GM18520 (cell line): ENCODE results near the gene TSKS.

Experiments used
- ATAC-seq: cut with Tn5 transposase; IDR thresholded peaks from one replicate; pipeline ENCODE4 v1.9.1; 2021; ENCODE audit not compliant: unreplicated experiment

The TSKS gene

DNA sequence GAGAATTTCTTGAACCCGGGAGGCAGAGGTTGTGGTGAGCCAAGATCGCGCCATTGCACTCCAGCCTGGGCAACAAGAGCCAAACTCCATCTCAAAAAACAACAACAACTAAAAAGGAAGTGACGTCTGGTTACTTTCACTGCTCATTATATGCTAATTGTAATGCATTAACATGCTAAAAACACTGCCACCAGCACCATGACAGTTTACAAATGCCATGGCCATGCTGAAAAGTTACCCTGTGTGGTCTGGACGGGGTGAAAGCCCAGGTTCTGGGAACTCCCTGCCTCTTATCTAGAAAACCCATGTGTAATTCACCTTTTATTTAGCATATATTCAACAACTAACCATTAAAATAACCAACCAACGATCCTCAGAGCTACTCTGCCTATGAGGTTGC lies 44.1 kb downstream of the TSKS start:
- ATAC-seq: no peak

GRCh38 chr19:49718511-49718910 lies 44.6 kb downstream of the TSKS start:
- ATAC-seq: no peak

GRCh38 chr19:49716154-49716553 lies 47.0 kb downstream of the TSKS start:
- no peak for ATAC-seq

DNA sequence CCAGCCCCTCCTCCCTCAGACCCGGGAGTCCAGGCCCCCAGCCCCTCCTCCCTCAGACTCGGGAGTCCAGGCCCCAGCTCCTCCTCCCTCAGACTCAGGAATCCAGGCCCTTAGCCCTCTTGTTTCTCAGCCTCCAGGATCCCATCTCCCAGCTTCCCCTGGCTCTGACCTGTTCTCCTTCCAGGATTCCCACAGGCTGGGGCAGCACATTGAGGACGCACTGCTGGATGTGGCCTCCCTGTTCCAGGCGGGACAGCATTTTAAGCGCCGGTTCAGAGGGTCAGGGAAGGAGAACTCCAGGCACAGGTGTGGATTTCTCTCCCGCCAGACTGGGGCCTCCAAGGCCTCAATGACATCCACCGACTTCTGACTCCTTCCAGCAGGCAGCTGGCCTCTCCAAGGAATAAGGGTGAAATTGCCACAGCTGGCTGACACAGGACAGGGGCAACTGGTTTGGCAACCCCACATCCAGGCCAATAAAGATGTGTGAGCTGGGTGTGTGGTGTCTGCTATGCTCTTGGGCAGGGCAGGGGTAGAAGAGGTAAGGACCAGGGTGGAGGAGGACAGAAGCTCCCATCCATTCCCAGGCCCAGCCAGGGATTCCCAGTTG lies 49.8 kb downstream of the TSKS start:
- ATAC-seq: no peak

DNA sequence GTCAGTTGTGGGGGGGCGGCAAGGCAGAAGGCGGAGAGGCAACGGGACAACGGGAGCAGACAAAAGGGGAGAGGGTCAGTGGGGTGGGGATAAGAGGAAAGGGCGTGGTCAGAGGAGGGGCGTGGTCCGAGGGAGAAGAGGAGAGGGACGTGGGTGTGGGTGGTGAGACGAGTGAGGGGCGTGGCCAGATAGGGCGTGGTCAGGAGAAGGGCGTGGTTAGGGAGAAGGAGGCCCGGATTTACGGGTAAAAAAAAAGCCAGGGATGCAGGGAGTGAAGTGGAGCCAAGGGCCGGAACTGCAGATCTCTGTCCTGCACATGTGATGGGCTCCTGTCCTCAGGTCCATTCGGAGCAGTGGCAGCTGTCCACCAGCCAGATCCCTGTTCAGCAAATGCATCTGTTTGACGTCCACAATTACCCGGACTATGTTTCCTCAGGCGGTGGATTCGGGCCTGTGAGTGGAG lies 50.7 kb downstream of the TSKS start:
- no peak for ATAC-seq

DNA sequence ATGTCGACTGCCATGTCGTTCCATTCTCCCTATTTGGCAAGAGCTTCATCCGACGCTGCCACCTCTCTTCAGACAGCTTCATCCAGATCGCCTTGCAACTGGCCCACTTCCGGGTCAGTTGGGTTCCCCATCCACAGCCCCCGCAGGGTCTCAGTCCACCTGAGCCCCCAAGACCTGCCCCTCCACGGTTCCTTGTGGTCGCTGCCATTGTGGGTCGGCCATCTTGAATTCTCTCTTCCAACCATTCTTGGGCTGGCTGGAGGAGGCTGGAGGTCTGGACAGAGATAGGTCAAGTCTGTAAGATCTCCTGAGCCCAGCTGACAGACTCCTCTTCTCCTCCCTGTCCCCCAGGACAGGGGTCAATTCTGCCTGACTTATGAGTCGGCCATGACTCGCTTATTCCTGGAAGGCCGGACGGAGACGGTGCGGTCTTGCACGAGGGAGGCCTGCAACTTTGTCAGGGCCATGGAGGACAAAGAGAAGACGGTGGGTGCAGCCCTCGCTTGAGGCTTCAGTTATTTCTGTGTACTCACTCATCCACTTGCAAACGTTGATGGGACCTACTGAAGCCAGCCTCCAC lies 52.6 kb downstream of the TSKS start:
- ATAC-seq: no peak

DNA sequence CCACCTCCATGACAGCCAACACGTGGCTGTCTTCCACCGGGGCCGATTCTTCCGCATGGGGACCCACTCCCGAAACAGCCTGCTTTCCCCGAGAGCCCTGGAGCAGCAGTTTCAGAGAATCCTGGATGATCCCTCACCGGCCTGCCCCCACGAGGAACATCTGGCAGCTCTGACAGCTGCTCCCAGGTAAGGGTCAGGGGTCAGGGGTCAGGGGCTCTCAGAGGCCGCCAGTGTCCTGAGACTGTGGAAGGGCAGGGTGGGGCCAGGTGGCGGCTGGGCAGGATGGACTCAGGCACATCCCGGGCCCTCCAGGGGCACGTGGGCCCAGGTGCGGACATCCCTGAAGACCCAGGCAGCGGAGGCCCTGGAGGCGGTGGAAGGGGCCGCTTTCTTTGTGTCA lies 57.2 kb downstream of the TSKS start:
- ATAC-seq: no peak

DNA sequence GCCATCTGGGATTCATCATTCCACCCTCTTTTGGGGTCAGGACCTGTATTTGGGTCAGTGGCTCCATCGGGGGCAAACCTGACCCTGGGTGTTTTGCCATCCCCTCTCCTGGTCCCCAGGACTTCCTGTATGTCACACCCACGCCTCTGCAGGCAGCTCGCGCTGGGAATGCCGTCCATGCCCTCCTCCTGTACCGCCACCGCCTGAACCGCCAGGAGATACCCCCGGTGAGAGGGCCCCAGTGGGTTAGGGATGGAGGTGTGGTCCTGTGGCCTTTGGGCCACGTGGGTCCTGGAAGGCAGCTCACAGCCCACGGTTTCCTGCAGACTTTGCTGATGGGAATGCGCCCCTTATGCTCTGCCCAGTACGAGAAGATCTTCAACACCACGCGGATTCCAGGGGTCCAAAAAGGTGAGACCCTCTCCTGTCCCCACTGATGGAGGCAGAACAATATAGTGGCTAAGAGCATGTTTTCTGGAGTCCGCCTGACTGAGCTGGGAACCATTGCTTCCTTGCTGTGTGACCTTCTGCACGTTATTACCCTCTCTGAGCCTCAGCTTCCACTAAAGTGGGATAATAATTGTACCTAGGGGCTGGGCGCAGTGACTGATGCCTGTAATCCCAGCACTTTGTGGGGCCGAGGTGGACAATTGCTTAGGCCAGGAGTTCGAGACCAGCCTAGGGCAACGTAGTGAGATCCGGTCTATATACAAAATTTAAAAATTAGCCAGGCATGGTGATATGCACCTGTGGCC lies 58.0 kb downstream of the TSKS start:
- ATAC-seq: no peak

GRCh38 chr19:49701271-49701786 lies 61.8 kb downstream of the TSKS start:
- no peak for ATAC-seq

DNA sequence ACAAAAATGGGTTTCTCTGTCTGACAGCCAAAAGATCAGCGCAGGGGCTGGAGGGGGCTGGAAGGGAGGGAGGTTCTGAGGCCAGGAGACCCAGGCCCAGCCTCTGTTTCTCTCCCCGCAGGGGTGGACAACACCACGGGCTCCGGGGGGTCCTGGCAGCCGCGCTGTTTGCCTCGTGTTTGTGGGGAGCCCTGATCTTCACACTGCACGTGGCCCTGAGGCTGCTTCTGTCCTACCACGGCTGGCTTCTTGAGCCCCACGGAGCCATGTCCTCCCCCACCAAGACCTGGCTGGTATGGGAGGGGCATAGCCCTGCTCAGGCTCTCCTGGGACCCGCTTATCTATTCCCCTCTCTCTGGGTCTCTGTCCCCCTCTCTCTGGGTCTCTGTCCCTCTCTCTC lies 62.5 kb downstream of the TSKS start:
- no peak for ATAC-seq

DNA sequence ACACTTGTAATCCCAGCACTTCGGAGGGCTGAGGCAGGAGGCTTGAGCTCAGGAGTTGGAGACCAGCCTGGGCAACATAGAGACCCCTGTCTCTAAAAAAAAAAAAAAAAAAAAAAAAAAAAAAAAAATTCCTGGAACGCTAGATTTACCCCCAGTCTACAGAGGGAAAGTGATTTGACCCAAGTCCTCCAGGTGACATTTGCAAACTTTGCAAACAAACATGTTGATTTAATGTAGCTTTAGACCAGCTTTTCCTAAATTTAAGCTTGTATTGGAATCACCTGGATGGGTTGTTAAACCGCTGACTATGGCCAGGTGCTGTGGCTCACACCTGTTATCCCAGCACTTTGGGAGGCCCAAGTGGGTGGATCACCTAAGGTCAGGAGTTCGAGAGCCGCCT lies 63.7 kb downstream of the TSKS start:
- no peak for ATAC-seq

- ATAC-seq: no peak
Measured at GRCh38 chr19:49696865-49697264, 66.2 kb downstream of the TSKS start.

DNA sequence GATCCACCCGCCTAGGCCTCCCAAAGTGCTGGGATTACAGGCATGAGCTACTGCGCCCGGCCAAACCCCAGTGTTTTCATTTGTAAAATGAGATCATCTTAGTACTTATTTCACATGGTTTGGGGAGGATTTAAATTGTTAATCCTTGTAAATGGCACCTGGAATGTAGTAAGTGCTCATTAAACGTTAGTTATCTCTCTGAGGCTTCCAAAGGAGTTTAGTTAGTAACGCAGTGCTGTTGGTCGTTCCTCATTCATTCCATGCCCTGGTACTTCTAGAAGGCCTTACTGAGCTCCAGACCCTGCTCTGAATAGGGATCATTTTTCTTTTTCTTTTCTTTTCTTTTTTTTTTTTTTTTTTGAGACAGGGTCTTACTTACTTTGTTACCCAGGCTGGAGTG lies 67.0 kb downstream of the TSKS start:
- ATAC-seq: no peak

- no peak for ATAC-seq
Measured at GRCh38 chr19:49692147-49692506, 71.0 kb downstream of the TSKS start.

- ATAC-seq: no peak
Measured at GRCh38 chr19:49691243-49692146, 71.6 kb downstream of the TSKS start.

- ATAC-seq: no peak
Measured at GRCh38 chr19:49690656-49691242, 72.4 kb downstream of the TSKS start, which contains the start of gene CPT1C. CPT1C (plus strand) TSS chr19:49691116; CDS start chr19:49692253, 1,137 bp downstream.

GRCh38 chr19:49690079-49690655 lies 72.9 kb downstream of the TSKS start:
- ATAC-seq: no peak
